ENCODE data around the gene ROS1.

GRCh38 chr6:117309069-117309468 is 116.7 kb downstream of the ROS1 start:
- TF ChIP-seq MAX (IDR thresholded peaks at IDR 0.05) (no peak), CTCF (IDR thresholded peaks at IDR 0.05; ENCODE audit: low read depth, low read length, missing input control) (no peak), ATF3 (IDR thresholded peaks at IDR 0.05) (no peak), TAF1 (conservative IDR thresholded peaks at IDR 0.05) (no peak), REST (IDR thresholded peaks at IDR 0.05) (no peak), HNF4G (IDR thresholded peaks at IDR 0.05) (no peak), YY1 (IDR thresholded peaks at IDR 0.05) (no peak), SP1 (IDR thresholded peaks at IDR 0.05) (no peak), RAD21 (IDR thresholded peaks at IDR 0.05) (no peak)
